Measurements from ENCODE around the gene TMEM190.

TMEM190 gene

DNA sequence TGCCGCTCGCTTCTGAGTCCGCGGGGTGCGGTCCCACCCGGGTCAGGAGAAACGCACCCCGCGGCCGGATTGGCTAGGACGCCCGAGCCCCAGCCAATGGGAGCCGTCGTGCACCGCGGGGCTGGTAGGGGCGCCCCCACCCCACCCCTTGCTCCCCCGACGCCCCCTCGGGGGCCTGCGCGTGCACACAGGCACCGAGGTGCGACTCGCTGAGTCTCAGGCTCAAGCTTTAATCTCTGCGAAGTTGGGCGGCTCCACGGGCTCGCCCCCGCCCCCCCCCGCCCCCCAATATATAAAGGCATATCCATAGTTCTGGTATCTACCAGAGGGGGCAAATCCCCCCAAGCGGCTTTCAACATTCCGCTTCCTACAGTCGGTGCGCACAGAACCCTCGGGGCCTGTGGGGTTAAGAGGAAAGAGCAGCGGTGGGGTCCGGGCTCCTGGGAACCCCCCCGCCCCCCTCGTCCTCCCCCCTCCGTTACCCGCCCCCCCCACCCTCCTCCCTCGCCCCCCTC lies 21.9 kb upstream of the TMEM190 start, which contains the start of gene COX6B2:
Gene COX6B2, minus strand, starts transcription at position 22 of the 515 bp plus-strand sequence. CDS start 198 bp downstream, outside the sequence.
- CTCF ChIA-PET = no interaction called here
- no peak for DNase-seq (ENCODE audit: extremely low spot score)
- TF ChIP-seq, protein P1, sequence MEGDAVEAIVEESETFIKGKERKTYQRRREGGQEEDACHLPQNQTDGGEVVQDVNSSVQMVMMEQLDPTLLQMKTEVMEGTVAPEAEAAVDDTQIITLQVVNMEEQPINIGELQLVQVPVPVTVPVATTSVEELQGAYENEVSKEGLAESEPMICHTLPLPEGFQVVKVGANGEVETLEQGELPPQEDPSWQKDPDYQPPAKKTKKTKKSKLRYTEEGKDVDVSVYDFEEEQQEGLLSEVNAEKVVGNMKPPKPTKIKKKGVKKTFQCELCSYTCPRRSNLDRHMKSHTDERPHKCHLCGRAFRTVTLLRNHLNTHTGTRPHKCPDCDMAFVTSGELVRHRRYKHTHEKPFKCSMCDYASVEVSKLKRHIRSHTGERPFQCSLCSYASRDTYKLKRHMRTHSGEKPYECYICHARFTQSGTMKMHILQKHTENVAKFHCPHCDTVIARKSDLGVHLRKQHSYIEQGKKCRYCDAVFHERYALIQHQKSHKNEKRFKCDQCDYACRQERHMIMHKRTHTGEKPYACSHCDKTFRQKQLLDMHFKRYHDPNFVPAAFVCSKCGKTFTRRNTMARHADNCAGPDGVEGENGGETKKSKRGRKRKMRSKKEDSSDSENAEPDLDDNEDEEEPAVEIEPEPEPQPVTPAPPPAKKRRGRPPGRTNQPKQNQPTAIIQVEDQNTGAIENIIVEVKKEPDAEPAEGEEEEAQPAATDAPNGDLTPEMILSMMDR (IDR thresholded peaks at IDR 0.05; ENCODE audit: control extremely low read depth, extremely low read depth, low read depth, missing control alignments) = no peak
- POLR2A ChIA-PET = no interaction called here

DNA sequence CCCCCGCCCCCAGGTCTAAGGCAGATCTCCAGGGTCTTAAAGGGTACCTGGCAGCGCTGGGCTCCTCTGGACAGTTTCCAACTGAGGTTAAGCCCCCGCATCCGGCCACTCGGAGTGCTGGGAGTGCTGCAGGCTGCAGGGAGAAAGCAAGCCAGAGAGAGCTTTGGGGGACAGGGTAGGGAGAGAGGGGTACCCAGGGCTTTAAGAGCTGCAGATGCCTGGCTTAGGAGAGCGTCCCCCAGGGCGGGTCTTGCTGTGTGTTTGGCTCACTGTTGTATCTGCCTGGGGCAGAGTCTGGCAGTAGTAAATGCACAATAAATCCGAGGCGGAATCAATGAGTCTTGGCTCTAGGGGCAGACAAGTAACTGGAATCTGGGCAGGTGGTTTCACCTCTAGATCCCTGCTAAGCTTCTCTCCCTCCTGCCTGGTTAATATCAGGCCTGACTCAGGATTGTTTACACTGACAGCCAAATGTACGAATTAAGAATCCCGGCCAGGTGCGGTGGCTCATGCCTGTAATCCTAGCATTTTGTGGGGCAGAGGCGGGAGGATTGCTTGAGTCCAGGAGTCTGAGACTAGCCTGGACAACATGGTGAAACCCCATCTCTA lies 21.3 kb upstream of the TMEM190 start:
- TF ChIP-seq, protein P1 (IDR thresholded peaks at IDR 0.05; ENCODE audit: control extremely low read depth, extremely low read depth, low read depth, missing control alignments) = no peak
- ChIA-PET CTCF (no interaction called here), POLR2A (no interaction called here)
- DNase-seq (ENCODE audit: extremely low spot score) = no peak

DNA sequence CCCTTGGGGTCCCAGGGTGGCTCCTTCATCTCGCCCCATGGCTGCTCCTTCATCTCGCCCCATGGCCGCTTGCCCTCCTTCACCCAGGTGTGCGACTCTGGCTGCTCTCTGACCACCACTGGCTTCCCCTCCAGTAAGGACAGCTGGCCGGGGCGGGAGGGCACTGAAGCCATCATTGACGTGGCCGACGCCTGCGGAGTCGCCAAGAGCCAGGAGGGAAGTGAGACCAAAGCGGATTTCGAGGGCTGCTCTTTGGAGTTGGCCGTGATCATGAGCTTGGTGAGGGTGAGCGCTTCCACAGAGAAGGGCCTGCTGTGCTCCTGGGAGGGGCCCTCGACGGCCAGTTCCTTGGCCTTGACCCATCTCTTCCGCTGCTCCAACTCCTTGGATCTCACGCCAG lies 18.1 kb upstream of the TMEM190 start:
- TF ChIP-seq, protein P1 (IDR thresholded peaks at IDR 0.05; ENCODE audit: control extremely low read depth, extremely low read depth, low read depth, missing control alignments) = no peak

DNA sequence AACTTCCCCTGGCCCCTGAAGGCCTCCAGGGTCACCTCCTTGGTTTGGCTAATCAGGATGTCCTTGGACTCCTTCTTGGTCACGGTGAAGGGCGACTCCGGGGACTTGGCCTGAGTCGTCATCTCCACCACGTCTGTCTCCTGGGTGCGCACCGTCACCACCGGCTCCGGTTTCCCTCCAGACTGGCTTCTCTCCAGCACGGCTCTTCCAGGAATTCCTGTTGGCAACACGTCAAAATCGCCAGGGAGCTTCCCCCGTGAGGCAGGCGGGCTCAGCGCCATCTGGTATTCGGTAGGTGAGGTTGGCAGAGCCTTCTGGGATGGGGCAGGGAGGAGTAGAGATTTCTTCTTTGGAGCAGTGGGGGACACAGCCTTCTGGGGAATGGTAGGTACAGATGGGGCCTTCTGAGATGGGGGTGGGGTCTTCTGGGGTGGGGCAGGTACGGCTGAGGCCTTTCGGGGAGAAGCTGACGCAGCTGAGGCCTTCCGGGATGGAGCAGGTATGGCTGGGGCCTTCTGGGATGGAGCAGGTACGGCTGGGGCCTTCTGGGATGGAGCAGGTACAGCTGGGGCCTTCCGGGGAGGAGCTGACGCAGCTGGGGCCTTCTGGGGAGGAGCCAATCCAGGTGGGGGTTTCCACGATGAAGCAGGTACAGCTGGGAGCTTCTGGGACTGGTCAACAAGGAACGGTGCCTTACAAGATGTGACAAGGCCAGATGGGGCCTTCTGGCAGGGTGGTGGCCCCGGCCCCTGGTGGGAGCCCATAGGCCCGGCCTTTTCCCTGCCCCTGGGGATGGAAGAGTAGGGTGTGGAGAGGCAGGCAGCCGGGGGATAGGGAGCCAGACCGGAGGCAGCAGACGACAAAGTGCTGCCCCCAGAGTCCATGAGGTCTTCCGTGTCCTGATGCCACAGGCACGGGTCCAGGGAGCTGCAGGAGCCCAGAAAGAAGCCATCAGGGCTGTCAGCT lies 17.4 kb upstream of the TMEM190 start:
- TF ChIP-seq, protein P1 (IDR thresholded peaks at IDR 0.05; ENCODE audit: control extremely low read depth, extremely low read depth, low read depth, missing control alignments) = no peak
- POLR2A ChIA-PET = interaction anchor here (0.6 kb wide), 1 partner anchor 902 kb away, joined by 4 read pairs; no protein-coding TSS in a partner anchor
- no peak for DNase-seq (ENCODE audit: extremely low spot score)
- CTCF ChIA-PET = interaction anchor here (0.9 to 1.2 kb wide), 4 partner anchors 10 to 68 kb away, joined by 3 read pairs; no protein-coding TSS in a partner anchor

More for the DNA sequence above, 18.1 kb upstream of the TMEM190 start:
- ChIA-PET POLR2A (interaction anchor here (0.6 kb wide), 1 partner anchor 902 kb away, joined by 4 read pairs; no protein-coding TSS in a partner anchor), CTCF (interaction anchor here (1.2 kb wide), 1 partner anchor 9 kb away, joined by 3 read pairs; no protein-coding TSS in a partner anchor)
- DNase-seq (ENCODE audit: extremely low spot score) = no peak

DNA sequence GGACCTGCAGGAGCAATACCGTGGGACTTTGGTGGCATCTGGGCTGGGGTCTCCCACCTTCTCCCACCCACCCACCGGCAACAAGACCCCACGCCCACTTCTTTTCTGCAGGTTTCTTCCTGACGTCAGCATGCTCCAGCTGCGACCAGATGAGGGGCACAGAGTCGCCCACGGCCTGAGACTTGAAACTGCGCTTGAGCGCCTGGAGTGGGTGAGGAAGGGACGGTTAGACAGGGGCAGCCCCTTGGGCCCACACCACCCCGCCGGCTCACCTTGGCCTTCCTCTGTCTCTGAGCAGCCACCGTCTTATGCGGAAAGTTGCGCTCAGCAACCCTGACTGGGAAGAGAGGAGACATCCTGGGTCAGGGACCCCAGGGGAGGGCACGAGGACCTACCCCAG lies 15.7 kb upstream of the TMEM190 start:
- ChIA-PET POLR2A (interaction anchor here (0.7 kb wide), 1 partner anchor 109 kb away, joined by 4 read pairs; no protein-coding TSS in a partner anchor), CTCF (interaction anchor here (1.5 kb wide), 1 partner anchor 106 kb away, joined by 4 read pairs; no protein-coding TSS in a partner anchor)
- TF ChIP-seq, protein P1 (IDR thresholded peaks at IDR 0.05; ENCODE audit: control extremely low read depth, extremely low read depth, low read depth, missing control alignments) = no peak
- no peak for DNase-seq (ENCODE audit: extremely low spot score)
